Right renal pelvis (tissue), 4 donors: Measurements from ENCODE around the gene CBY1. TPM values are rescaled to one million over a fixed set of nuclear protein-coding genes. Genes with fewer than 3 reads are reported as not detected.

Source experiments
- DNase-seq, 4 donors: peaks; one replicate each; pipeline ENCODE4 v3.0.0-alpha.2; 2013; ENCODE audit warnings: low read depth in 4 of 4, low spot score in 3 of 4, missing footprints in 1 of 4
- polyA plus RNA-seq, 4 donors: library from polyadenylated mRNA; unstranded; fragments of 120-200 nt; gene quantifications; one replicate each; pipeline ENCODE4 v1.2.1, GENCODE V29; 2013; ENCODE audit not compliant: insufficient read length in 4 of 4

Gene CBY1
- polyA plus RNA-seq, 4 donors: 57.3 to 61.9 (median 61.2) TPM

GRCh38 chr22:38719196-38719595 lies 62.8 kb downstream of the CBY1 start:
- DNase-seq: no peak

GRCh38 chr22:38720350-38720749 lies 63.9 kb downstream of the CBY1 start:
- DNase-seq: no peak

- no peak for DNase-seq
These were observed 65.1 kb downstream of the CBY1 start for GRCh38 chr22:38721551-38721950.

Other genes starting within 250 kb of the CBY1 start
- gene KCNJ4, start 201.4 kb upstream of the CBY1 start, polyA plus RNA-seq: under 1 TPM; 0.17 to 0.51 (median 0.28) TPM
- 10 to 100 TPM; 12.5 to 15.2 (median 13.4) TPM for gene KDELR3, start 188.5 kb upstream of the CBY1 start, polyA plus RNA-seq
- gene DDX17, start 150.3 kb upstream of the CBY1 start, polyA plus RNA-seq: 100 to 1,000 TPM; 741 to 959 (median 857) TPM
- gene DMC1, start 86.5 kb upstream of the CBY1 start, polyA plus RNA-seq: 1 to 10 TPM; 4.1 to 5.3 (median 5.0) TPM
- gene FAM227A, start 246 bp upstream of the CBY1 start, polyA plus RNA-seq: 1 to 10 TPM; 4.3 to 8.0 (median 5.0) TPM
- 100 to 1,000 TPM in 2 of 4 donors, 10 to 100 TPM in 2; 96.7 to 105 (median 101) TPM for gene TOMM22, start 25.3 kb downstream of the CBY1 start, polyA plus RNA-seq
- gene JOSD1, start 44.3 kb downstream of the CBY1 start, polyA plus RNA-seq: 10 to 100 TPM; 37.9 to 45.2 (median 40.3) TPM
- 10 to 100 TPM; 41.4 to 48.3 (median 42.6) TPM for gene GTPBP1, start 49.3 kb downstream of the CBY1 start, polyA plus RNA-seq
- 10 to 100 TPM; 54.3 to 67.7 (median 56.6) TPM for gene SUN2, start 99.4 kb downstream of the CBY1 start, polyA plus RNA-seq
- gene DNAL4, start 137.5 kb downstream of the CBY1 start, polyA plus RNA-seq: 10 to 100 TPM; 36.4 to 42.1 (median 36.7) TPM
- 1 to 10 TPM; 4.6 to 5.2 (median 4.7) TPM for gene NPTXR, start 187.4 kb downstream of the CBY1 start, polyA plus RNA-seq
- 10 to 100 TPM; 37.2 to 47.8 (median 40.3) TPM for gene CBX6, start 215.6 kb downstream of the CBY1 start, polyA plus RNA-seq